Stimulated activated CD8-positive, alpha-beta memory T cell treated with anti-CD3 and anti-CD28 coated beads, Interleukin-15, amount 100 ng/mL, for 4 hours (primary cell): ENCODE data around the gene CAMK2N2.
"Not testable (repeated sequence)": the region's sequence is repeated elsewhere in the genome, so short reads cannot be mapped to it uniquely, and the experiment has no call there.

ENCODE experiments used
- DNase-seq, 2 donors: peaks; one replicate each; pipeline ENCODE4 v3.0.0-alpha.2; 2020; ENCODE audit warnings: low read depth in 2 of 2

The CAMK2N2 gene

GRCh38 chr3:184275381-184275701, 14.0 kb upstream of the CAMK2N2 start:
- DNase-seq: no peak

GRCh38 chr3:184272269-184272668, 10.9 kb upstream of the CAMK2N2 start:
- no peak for DNase-seq

GRCh38 chr3:184267249-184267648, 5.9 kb upstream of the CAMK2N2 start:
- not testable (repeated sequence) for DNase-seq

GRCh38 chr3:184262764-184263179, 1.4 kb upstream of the CAMK2N2 start:
- DNase-seq: no peak

GRCh38 chr3:184261854-184262763, 756 bp upstream of the CAMK2N2 start:
- DNase-seq: no peak

GRCh38 chr3:184260724-184261269, 556 bp downstream of the CAMK2N2 start:
- DNase-seq: no peak

GRCh38 chr3:184259878-184260723, 1.3 kb downstream of the CAMK2N2 start:
- DNase-seq: no peak

GRCh38 chr3:184259396-184259877, 1.9 kb downstream of the CAMK2N2 start:
- no peak for DNase-seq

GRCh38 chr3:184258926-184259325, 2.4 kb downstream of the CAMK2N2 start:
- DNase-seq: no peak

GRCh38 chr3:184257083-184257915, 4.1 kb downstream of the CAMK2N2 start:
- DNase-seq: no peak

- no peak for DNase-seq
Observed at GRCh38 chr3:184255291-184256039, 5.9 kb downstream of the CAMK2N2 start.

- peak; percentile 73 to 82 for DNase-seq
Observed at GRCh38 chr3:184250167-184250828, 11.1 kb downstream of the CAMK2N2 start.

- peak; percentile 89 to 91 for DNase-seq
Observed at GRCh38 chr3:184249412-184250166, 11.8 kb downstream of the CAMK2N2 start, which contains the start of gene EEF1AKMT4. Gene EEF1AKMT4, plus strand, starts transcription at chr3:184249672. Its CDS starts 23 bp downstream, at chr3:184249695.

- DNase-seq: peak; percentile 76
Observed at GRCh38 chr3:184248454-184249411, 12.6 kb downstream of the CAMK2N2 start, which contains the start of gene ALG3. Gene ALG3, minus strand, starts transcription at chr3:184248962. Its CDS starts 22 bp downstream, at chr3:184248940.

- DNase-seq: no peak
Observed at GRCh38 chr3:184242297-184242685, 19.1 kb downstream of the CAMK2N2 start.

- no peak for DNase-seq
Observed at GRCh38 chr3:184241447-184242296, 19.7 kb downstream of the CAMK2N2 start.

GRCh38 chr3:184241141-184241446, 20.3 kb downstream of the CAMK2N2 start:
- DNase-seq: no peak
